GM18517 (cell line): Measurements from ENCODE around the gene HAGH.

Source experiments
- ATAC-seq: cut with Tn5 transposase; IDR thresholded peaks from one replicate; pipeline ENCODE4 v1.9.1; 2021; ENCODE audit warnings: mild to moderate bottlenecking, moderate library complexity; ENCODE audit not compliant: unreplicated experiment

The HAGH gene

GRCh38 chr16:1832838-1833454, 6.3 kb upstream of the HAGH start:
- no peak for ATAC-seq

DNA sequence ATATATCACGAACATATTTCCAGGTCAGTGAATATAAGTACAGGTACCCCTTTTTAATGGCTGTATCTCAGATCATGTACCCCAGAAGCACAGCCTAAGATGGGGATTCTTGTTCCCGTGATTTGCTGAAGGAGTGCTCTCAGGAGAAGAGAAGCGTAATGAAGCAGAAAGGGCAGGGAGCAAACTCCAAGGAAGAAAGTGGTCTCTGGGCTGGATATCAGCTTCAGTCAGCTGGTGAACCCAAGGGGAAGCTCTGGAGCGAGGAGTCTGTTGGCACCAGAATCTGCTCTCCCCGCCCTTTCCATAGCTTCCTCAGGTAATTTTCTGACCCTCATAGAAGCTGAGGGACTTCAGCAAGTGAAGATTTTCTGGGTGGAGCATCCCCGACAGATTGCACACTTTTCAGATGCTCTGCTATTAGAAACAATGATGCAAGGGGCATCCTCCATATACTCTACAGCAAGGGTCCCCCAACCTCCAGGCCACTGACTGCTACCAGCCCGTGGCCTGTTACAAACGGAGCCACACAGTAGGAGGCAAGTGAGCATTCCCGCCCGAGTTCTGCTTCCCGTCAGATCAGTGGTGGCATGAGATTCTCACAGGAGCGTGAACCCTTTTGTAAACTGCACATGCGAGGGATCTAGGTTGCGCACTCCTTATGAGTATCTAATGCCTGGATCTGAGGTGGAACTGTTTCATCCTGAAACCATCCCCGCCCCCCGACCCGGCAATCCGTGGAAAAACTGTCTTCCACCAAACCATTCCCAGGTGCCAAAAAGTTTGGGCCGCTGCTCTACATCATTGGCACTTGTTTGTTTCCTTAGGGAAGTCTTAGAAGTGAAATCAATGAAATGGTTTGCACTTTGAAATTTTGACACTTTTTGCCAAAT, 4.8 kb upstream of the HAGH start:
- ATAC-seq, result no peak

GRCh38 chr16:1830213-1830612, 3.6 kb upstream of the HAGH start:
- ATAC-seq, result no peak

- ATAC-seq, result no peak
These were observed 2.2 kb upstream of the HAGH start for GRCh38 chr16:1828645-1829410.

- peak; percentile 44 for ATAC-seq
These were observed 548 bp downstream of the HAGH start for GRCh38 chr16:1825864-1826690.

DNA sequence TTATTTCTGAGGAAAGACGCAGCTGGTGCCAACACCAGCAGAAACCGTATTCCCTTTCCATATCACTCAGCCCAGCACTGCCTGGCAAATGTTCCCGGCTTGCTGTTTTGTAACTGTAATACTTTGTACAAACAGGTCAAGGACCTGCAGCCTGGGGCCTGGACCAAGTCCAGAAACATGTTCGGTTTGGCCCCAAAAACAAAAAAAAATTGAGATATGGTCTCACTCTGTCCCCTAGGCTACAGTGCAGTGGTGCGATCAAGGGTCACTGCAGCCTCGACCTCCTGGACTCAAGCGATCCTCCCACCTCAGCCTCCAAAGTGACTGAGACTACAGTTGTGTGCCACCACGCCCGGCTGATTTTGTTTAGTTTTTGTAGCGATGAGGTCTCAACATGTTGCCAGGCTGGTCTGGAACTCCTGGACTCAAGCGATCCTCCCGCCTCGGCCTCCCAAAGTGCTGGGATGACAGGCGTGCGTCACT, 1.2 kb downstream of the HAGH start:
- ATAC-seq, result no peak

- ATAC-seq, result no peak
These were observed 2.8 kb downstream of the HAGH start for GRCh38 chr16:1823821-1824220.

DNA sequence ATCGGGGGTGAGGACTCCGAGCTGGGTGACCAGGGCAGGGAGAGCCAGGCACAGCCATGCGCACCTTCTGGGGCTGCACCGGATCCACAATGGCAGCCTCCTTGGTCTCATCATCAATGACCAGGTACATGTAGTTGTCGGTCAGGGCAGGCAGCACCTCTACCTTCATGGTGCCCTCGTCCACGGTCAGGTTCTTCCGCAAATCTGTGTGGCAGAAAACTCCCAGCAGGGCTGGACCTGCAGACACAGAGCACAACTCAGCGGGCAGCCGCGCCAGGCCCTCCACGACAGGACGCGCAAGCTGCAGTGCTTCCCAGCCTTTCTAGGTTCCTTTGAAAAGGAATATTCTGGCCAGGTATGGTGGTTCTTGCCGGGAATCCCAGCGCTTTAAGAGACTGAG, 3.8 kb downstream of the HAGH start:
- no peak for ATAC-seq

- no peak for ATAC-seq
These were observed 4.6 kb downstream of the HAGH start for GRCh38 chr16:1821861-1822611.

DNA sequence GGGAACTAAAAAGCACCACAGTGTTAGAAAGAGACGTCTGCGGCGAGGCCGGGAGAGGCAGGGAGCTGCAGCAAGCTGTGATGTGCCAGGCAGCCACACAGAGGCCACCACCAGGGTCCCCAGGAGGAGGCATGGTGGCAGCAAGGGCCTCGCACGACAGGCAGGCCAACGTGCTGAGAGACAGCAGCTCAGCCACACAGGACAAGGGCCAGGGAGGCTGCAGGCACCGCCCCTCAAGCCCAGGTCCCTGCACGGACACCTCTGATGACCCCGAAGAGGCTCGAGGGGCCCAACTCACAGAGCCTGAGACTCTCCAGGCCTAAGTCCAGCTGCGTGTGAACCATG, 5.7 kb downstream of the HAGH start:
- no peak for ATAC-seq

DNA sequence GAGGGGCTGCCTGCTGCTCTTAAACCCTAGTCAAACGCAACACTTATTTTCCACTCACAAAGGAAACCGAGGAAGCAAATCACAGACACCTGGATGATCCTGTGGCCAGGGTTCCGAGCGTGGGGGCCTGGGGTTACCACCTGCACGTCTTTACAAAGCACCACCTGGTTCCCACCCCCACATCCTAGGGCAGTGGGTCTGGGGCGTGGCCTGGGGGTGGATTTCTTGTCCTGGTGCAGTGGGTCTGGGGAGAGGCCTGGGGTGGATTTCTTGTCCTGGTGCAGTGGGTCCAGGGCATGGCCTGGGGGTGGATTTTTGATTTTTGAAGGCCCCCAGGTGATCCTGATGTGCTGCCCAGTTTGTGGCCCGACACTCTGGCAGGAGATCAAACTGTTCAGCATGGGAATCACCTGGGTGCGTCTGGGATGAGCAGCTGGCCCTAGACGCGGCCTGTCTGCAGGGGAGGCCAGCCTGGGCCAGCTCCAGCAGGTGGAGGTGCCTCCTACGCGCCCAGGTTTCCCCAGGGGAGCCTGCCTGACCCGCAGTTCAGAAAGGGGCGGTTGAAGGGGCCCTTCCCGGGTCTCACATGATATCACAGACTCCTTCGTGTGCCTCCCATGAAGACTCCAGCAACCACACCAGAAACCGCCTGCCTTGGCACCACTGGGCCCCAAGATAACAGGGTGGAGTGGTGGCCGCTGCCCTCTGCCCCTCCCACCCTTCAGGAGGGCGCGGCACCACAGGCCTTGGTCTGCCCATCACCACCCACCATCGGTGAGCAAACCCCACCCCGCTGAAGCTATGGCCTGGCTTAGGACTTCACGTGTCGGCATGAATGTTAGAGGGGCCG, 6.3 kb downstream of the HAGH start:
- ATAC-seq, result no peak

- no peak for ATAC-seq
These were observed 7.0 kb downstream of the HAGH start for GRCh38 chr16:1819611-1820010.

GRCh38 chr16:1818873-1819525, 7.6 kb downstream of the HAGH start:
- ATAC-seq, result no peak

- ATAC-seq, result no peak
These were observed 8.3 kb downstream of the HAGH start for GRCh38 chr16:1818204-1818872.

DNA sequence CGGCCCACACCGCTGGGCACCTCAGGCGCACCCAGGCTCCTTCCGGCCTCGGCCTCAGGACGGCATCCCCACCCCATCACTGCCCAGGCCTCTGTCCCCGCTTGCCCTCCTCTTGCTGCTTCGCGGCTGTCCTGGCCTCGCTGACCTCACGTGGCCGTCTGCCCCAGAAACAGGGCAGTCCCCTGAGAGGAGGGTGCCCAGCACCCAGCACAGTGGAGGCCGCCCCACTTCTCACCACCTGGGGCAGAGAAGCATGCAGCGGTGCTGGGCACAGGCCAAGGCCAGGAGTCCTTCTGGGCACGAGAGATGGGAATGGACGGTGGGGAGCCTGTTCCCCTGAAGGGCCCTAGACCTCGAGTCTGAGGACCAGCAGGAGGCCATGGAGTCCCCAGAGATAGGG, 8.9 kb downstream of the HAGH start:
- ATAC-seq, result no peak

- no peak for ATAC-seq
These were observed 9.4 kb downstream of the HAGH start for GRCh38 chr16:1817276-1817589.

DNA sequence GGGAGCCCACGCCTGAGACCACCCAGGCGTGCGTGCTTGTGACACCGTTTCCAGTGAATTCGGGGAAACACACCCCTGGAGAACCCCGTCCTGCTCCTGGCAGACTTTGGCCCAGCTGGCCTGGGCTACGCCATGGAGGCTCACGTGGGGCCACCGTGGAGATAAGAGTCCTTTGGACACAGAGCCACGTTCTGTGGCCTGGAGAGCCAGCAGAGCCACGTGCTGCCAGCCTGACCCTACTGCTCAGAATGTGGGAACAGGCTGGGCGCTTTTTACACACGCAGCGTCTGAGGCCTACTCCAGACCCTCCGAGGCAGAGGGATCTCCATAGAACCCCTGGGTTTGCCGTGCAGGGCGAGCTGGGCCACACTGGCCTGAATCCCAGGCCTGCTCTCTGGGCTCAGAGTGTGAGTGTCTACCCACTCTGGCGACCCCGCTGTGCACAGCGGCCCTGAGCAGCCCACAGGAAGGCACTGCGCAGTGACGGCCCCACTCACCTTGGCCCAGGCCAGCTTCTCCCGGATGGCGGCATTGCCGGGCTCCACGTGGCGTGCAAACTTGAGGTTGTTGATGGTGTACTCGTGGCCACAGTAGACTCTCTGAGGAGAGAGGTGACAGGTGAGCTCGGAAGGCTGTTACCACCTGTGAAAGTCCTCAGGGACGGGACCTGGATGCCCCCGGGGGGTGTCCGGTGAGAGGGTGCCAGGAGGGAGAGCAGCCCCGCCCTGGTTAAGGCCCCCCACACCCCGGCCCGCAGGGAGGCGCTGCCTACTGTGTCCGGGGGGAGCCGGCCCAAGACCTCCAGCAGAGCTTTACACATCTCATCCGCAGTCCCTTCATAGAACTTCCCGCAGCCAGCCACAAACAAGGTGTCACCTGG, 10.0 kb downstream of the HAGH start:
- ATAC-seq, result no peak
